ENCODE data around the gene CSNK2A2.

CSNK2A2 gene

DNA sequence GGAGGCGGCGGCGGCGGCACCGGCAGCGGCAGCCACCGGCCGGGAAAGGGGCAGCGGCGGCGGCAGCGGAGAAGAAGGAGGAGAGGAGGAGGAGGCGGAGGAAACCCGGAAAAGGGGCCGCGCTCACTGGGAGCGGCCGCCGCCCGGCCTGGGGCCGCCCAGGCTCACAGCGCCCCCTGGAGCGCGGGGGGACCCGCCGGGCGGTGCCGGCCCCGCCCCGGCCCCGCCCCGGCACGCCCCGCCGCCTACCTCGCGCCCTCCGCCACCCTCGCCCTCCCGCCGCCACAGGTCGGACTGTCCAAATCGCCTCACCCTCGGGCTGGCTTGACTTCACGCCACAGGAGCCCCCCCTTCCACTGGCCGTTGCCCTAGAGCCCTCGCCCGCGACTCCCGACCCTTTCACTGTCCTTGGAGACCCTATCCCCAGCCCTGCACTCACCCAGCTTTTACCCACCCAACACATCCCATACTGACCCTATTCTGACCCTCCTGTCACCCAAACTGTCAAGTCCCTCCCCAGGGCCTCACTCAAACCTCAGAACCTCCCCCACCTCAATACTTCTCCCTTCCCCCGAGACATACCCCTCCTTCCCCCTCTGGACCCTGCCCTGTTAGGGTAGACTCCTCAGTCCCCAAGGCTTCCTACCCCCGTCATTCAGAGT, at the start of gene CSNK2A2:
Gene CSNK2A2 (minus strand): TSS at position 85 of the 662 bp plus-strand sequence. CDS start 370 bp downstream, outside the sequence.
- peak; percentile 38 to 93 (median 60) for DNase-seq
- intact Hi-C loops (cut with DNase I), result loop anchor here (1.0 to 5.0 kb wide), 2 partner anchors 71 to 178 kb away; partner anchors contain the start of gene CFAP20

DNA sequence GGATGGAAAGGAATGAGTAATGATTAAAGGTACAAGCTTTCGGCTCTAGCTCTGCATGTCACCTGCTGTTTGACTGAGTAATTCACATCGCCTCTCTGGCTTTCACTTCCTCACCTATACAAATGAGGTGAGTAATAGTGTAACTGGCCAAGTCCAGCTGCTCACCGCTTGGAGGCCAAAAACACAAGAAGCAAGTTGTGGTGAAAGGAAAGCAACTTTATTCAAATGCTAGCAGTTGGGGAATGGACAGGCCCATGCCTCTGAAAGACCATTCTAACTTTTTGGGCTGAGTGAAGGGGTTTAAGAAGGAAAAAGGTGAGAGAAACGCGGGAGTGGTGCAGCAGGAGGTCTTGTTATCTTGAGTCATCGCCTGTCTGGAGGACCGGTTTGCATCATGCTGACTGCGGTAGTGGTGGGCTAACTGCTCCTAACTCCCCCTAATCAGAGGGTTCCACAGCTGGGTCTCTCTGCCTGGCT, 45.7 kb upstream of the CSNK2A2 start:
- intact Hi-C loops (cut with DNase I), result no loop called here
- DNase-seq, result no peak

DNA sequence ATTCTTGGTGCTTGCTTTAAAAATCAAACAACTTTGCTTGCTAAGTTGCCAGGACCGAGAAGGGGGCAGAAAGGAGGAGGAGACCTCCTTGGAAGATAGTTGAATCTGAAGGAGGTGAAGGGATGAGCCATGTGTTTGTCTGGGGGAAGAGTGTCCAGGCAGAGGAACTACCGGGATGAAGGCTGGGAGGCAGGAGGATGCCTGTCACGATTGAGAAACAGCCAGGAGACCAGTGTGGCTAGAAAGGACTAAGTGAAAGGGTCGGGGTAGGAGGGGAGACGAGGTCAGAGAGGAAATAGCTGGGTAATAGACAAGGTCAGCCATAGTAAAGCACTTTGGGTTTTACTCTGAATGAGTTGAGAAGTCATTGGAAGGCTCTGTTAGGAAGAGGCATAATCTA, 38.9 kb upstream of the CSNK2A2 start:
- intact Hi-C loops (cut with DNase I), result no loop called here
- DNase-seq, result no peak

DNA sequence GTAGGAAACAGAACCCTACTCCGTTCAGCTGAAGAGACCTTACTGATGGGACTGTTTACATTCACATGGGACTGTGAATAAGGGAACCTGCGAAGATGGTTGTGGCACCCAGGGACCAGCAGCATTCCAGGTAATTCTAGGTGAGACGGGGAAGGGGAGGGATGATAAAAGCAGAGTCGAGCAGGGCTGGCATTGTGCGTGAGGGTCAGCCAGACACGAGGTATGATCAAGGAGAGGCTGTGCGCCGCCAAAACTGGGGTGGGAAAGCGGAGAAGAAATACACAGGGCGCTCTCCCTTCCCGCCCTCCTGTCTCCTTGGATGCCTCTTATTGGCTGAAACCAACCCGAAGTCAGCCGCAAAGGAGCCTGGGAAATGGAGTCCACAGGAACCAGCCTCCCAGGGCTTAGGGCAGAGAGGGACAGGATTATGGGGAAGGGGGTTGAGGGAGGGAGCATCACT, 38.4 kb upstream of the CSNK2A2 start:
- peak; percentile 70 to 96 (median 80) for DNase-seq
- intact Hi-C loops (cut with DNase I), result no loop called here

DNA sequence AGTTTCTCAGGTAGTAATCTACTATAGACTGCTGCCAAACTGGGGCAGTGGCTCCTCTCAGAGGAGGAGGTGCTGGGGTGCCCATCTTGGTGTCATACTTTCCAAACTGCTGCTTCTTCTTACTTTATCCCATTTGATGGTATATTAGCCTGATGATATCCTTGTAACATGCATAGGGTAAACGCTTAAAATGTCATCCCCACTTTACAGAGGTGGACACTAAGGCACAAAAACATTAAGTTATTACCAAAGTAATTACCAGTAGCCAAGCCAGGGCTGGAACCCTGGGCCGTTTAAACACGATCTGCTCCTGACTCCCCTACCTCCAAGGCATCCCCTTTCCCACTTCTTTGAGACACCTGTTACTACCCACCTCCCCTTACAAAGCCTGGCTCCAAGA, 37.8 kb upstream of the CSNK2A2 start:
- DNase-seq, result no peak
- intact Hi-C loops (cut with DNase I), result no loop called here

DNA sequence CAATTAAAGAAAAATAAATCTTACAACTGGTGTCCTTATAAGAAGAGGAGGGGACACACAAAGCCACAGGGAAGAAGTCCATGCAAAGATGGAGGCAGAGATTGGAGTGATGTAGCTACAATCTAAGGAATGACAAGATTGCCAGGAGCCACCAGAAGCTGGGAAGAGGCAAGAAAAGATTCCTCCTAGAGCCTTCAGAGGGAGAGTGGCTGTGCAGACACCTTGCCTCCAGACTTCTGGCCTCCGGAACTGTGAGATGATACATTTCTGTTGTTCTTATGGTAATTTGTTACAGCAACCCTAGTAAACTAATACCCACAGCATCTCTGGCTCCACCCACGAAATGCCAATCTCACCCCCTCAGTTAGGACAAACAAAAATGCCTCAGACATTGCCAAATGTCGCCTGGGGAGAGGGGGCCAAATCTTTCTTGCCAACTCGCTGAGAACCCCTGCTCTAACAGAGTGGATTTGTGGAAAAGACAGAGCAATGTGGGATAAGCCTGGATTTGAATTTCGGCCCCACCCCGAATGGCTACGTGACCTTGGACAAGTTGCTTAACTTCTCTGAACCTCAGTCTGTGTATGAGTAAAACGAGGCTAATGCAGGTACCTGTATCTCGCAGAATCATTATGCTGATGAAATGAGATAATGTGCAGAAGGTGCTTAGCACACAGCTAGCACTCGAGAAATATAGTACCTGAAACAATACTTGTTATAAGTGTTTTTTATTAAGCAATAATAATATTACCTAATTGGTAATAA, 37.1 kb upstream of the CSNK2A2 start:
- intact Hi-C loops (cut with DNase I), result no loop called here
- DNase-seq, result no peak

DNA sequence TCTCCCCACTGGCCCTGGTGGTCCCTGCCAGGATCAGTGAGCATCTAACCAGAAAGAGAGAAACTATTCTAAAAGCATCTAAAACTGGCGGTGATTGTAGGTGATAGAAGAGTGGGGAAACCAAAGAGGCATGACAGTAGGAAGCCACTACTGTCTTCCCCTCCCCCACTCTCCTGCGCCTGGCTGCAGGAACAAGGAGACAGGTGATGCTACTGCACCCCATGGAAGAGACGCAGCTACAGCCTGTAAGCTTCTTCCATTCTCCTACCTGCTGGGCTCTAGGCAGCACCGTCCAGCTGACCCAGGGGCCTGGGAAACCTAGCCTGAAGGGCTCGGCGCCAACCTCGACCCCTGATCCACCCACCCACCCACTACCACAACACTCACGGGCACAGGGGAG, 32.4 kb upstream of the CSNK2A2 start:
- DNase-seq, result no peak
- intact Hi-C loops (cut with DNase I), result no loop called here

DNA sequence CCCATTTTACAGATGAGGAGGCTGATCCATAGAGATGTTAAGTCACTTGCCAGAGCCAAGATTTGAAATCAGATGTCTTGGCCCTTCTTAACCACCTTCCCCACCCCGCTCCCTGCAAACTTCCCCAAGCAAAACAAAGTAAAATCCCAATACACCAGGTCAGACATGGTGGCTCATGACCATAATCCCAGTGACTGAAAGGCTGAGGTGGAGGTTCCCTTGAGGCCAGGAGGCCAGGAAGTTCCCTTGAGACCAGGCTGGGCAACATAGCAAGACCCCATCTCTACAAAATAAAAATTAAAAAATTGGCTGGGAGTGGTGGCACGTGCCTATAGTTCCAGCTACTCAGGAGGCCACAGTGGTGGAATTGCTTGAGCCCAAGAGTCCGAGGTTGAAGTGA, 28.9 kb upstream of the CSNK2A2 start:
- DNase-seq, result no peak
- intact Hi-C loops (cut with DNase I), result no loop called here

DNA sequence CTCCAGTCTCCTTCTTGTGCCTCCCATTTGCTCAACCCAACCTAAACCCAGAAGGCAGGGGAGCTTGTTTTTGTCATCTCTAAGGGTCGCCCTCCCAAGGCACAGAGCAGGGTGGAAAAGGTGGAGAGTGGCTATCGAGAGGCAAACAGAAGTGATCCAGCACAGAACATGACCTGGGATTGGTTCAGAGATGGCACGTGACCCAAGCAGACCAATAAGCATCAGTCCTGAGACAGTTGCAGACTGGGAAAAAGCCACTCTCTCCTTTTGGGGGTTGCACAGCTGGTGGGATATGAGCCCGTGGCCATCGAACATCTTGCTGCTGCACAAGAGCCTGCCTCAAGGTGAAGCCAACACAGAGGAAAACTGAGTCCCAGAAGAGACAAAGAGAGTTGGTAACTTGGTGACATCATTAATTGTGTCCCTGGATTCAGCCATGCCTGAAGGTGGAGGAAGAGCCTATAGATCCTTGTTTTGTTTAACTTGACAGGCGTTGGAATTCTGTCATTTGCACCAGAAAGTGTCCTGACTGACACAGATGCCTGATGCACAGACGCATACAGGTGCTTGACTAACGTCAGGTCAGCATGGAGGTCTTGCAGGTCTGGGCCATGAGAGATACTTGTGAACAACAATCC, 28.2 kb upstream of the CSNK2A2 start:
- intact Hi-C loops (cut with DNase I), result no loop called here
- DNase-seq, result no peak

DNA sequence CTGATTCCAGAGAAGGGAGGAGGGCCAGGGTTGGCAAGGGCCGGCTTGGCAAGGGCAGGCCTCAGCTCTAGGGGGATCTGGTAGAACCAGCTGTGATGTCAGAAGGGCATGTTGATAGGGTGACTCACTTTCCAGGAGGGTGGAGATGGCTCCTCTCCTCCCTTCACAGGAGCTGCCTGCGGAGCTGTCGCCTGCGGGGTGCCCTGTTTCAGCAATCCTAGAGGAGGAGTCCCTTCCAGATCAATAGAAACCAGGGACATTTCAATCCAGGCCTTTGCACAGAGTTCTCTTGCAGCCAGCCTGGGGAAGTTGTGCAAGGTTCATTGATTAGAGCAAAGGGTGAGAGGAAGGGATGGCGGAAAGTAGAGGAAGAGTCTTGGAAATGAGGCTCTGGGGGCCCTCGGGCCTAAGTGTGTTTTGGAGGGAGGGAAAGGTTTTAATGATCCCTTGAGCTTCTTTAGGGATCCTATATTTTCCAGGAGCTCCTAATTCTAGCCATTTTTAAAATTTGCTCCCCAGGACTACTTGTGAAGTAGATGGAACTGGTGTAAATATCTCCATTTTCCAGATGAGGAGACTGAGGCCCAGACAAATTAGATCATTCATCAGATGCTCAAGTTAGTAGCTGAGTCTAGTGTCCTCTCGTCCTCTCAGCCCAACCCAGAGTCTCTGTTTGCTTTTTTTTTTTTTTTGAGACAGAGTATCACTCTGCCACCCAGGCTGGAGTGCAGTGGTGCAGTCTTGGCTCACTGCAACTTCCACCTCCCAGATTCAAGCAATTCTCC, 24.8 kb upstream of the CSNK2A2 start:
- intact Hi-C loops (cut with DNase I), result no loop called here
- no peak for DNase-seq

DNA sequence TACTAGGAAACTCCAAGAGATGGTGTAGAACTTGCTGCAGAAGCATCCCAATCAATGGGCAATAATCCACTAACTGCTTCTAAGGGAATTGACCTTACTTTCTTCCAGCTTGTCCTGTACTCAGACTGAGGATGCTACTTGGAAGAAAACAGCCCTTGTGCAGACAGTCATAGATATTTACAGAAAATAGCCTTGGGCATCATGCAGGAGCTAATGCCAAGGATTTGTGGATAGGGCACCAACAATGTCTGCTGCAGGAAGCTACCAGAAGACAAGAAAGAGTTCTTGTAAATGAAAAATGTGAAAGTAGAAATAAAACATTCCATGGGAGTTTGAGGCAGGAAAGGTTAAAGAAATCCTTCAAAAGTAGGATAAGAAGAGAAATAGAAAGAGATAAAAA, 21.5 kb upstream of the CSNK2A2 start:
- intact Hi-C loops (cut with DNase I), result no loop called here
- no peak for DNase-seq

DNA sequence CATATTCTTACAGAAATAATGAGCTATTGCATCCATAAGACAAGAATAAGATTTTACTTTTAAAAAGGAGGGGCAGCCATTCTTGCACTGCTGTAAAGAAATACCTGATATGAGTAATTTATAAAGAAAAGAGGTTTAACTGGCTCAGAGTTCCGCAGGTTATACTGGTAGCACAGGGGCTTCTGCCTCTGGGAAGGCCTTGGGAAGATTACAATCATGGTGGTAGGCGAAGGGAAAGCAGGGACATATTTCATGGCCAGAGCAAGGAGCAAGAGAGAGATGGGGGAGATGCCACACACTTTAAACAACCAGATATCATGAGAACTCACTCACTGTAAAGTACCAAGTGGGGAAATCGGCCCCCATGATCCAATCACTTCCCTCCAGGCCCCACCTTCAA, 20.9 kb upstream of the CSNK2A2 start:
- DNase-seq, result no peak
- intact Hi-C loops (cut with DNase I), result no loop called here

DNA sequence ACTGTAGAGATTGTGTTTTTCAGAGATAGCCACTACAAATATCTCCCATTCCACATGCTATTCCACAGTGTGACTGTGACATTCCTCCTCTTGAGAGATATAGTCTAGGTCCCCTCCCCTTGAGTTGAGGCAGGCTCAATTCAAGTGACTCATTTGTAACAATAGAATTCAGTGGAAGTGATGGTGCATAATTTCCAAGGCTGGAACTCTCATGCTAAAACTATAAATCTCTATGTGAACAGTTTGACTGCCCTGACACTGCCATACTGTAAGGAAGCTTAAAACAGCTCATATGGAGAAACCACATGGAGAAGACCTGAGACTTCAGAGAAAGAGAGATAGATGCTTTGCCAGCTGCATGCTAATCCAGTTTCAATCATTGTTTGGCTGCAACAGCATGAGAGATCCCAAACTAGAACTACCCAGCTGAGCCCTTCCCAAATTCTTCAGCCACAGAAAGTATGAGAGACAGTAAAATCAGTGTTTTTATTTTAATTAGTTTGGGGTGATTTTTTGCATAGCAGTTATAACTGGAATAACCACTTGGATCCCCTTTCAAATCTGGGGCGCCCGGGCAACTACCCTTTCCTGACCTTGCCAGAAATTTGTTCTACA, 19.5 kb upstream of the CSNK2A2 start:
- intact Hi-C loops (cut with DNase I), result no loop called here
- DNase-seq, result no peak

DNA sequence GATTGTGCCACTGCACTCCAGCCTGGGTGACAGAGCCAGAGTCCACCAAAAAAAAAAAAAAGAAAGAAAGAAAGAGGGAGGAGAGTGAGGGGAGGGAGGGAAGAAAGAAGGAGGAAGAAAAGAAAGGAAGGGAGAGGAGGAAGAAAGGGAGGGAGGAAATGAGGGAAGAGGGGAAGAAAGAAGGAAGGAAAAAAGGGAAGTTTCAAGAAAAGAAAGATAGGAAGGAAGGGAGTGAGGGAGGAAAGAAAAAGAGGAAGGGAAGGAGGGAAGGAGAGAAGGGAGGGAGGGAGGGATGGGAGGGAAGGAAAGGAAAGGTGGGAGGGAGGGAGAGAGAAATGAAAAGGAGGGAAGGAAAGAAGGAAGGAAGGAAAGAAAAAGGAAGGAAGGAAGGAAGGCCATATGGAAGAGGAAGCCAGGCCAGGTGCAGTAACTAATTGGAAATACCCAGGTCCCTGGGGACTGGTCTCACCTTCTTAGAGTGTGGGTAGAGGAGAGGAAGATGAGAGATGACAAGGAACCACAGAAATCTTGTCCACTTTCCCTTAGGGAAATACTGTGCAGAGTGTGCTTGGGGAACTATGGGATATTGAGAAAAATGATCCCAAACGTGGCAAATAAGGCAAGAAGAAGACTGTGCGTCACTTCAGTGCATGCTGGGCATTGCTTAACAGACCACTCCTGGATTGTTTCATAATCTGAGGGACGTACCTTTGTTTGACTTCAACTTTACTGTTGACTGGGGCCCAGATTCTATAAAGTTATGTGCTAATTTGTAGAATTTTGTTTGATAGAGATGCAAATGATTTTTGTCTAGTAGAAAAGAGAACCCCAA, 15.1 kb upstream of the CSNK2A2 start:
- DNase-seq, result no peak
- intact Hi-C loops (cut with DNase I), result no loop called here

DNA sequence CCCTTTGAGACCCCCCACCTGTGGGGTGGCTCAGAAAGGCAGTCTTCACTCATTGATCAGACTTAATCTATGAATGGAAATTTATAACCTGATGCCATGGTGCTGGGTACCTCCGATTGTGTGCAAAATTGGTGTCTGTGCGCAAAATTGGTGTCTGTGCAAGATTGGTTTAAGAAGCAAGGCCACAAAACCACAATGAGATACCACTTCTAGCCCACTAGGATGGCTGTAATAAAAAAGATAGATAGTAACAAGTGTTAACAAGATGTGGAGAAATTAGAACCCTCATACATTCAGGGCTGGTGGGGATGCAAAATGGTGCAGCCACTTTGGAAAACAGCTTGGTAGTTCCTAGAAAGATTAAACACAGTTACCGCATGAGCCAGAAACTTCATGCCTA, 13.9 kb upstream of the CSNK2A2 start:
- DNase-seq, result no peak
- intact Hi-C loops (cut with DNase I), result no loop called here

DNA sequence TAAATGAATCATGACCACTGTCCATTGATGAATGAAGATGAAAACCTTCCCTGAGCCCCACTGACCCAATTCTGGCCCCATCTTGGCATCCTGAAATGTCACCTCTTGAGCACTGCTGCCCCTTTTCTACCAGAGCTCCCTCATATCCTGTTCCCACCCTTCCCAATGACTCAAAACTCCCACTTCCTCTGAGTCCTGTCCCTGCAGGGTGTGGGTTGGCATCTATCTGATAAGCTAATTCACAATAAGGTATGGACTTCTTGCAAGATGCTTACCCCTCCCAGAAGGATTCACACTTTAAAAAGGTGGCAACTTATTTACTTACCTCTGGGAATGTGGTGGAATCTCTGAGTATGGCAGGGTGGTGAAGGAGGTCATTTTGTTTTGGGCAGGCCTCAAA, 13.3 kb upstream of the CSNK2A2 start:
- DNase-seq, result no peak
- intact Hi-C loops (cut with DNase I), result no loop called here

DNA sequence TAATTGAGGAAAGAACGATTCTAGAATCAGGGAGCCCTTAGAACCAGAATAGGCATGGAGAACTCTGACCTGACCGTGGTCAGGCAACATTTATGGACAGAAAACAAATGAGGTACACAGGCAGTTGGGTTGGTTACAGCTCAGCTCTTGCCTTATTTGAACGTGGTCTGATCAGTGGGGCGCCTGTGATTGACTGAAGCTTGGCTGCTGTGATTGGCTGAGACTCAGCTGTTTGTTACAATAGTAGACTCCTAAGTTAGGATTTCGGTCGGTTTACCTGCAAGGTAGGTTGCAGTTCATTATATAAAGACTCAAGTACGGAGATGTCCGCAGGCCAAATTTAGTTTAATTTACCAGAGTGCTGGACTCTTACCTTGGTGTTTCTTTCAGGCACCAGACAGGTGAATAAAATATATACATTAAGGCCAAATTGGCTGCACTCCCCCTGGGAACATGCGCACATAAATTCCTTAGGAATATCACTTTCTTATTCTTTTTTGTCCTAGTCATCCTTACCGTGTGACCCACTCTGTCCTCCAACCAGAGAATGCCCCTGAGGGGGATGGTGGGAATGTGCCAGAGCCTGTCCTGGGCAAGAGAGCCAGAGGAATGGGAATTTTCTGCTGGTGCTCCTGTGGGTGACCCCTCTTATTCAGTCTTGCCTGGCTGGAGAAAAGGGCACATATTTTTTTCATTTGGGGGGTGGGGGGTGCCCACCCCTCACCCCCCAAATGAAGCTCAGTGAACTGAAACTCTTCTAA, 7.5 kb upstream of the CSNK2A2 start:
- no peak for DNase-seq
- intact Hi-C loops (cut with DNase I), result no loop called here

DNA sequence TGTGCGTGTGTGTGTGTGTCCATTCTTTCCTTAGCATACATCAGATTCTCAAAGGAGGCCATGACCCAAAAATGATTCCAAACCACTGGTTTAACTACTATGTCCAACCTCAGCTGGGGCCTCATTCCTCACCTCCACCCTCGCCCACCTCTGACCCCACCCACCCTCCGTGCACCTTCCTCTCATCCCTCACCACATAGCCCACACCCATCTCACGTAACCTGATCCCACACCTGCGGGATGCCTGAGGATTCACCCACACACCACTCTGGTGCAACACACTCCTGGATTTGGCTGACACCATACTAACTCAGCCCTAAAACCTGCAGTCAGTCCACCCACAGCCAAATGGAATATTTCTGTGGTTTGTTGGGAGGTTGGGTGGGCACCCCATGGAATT, 3.3 kb upstream of the CSNK2A2 start:
- no peak for DNase-seq

More for the DNA sequence above, 3.3 kb upstream of the CSNK2A2 start:
- intact Hi-C loops (cut with DNase I), result no loop called here
